ENCODE measurements around the gene RBBP5.

The RBBP5 gene

GRCh38 chr1:205041998-205042910, 79.5 kb downstream of the RBBP5 start:
- H3K27ac ChIP-seq (ENCODE audit: low read depth, low read length): no peak overlapping the region
- H3K4me3 ChIP-seq (ENCODE audit: low read depth in 1 of 5, low read length in 5 of 5): no peak overlapping the region
- H3K36me3 ChIP-seq (ENCODE audit: control insufficient read depth in 5 of 5, insufficient read depth in 5 of 5, low read length in 5 of 5): no peaks in the 10 kb centered on the region
- H3K9ac ChIP-seq (ENCODE audit: low read length in 5 of 5): no peak overlapping the region
- H3K4me1 ChIP-seq (ENCODE audit: control insufficient read depth in 5 of 5, insufficient read depth in 5 of 5, low read length in 5 of 5): peaks cover 0 to 5% (median 0%) of the 10 kb centered on the region in 5 donors
- peaks cover 16 to 52% (median 37%) of the 10 kb centered on the region in 5 donors for H3K27me3 ChIP-seq (ENCODE audit: control insufficient read depth in 5 of 5, insufficient read depth in 4 of 5, low read length in 5 of 5)
- H3K9me3 ChIP-seq (ENCODE audit: control insufficient read depth in 5 of 5, low read length in 5 of 5): no peaks in the 10 kb centered on the region

- Histone ChIP-seq H3K4me3 (ENCODE audit: low read depth in 1 of 5, low read length in 5 of 5) (no peak overlapping the region), H3K9ac (ENCODE audit: low read length in 5 of 5) (no peak overlapping the region), H3K9me3 (ENCODE audit: control insufficient read depth in 5 of 5, low read length in 5 of 5) (no peaks in the 10 kb centered on the region), H3K36me3 (ENCODE audit: control insufficient read depth in 5 of 5, insufficient read depth in 5 of 5, low read length in 5 of 5) (no peaks in the 10 kb centered on the region), H3K27me3 (ENCODE audit: control insufficient read depth in 5 of 5, insufficient read depth in 4 of 5, low read length in 5 of 5) (peaks cover 16 to 44% (median 34%) of the 10 kb centered on the region in 5 donors), H3K4me1 (ENCODE audit: control insufficient read depth in 5 of 5, insufficient read depth in 5 of 5, low read length in 5 of 5) (peaks cover 0 to 5% (median 0%) of the 10 kb centered on the region in 5 donors), H3K27ac (ENCODE audit: low read depth, low read length) (no peak overlapping the region)
Observed at GRCh38 chr1:205041001-205041715, 80.6 kb downstream of the RBBP5 start.

- no peak overlapping the region for H3K4me3 ChIP-seq (ENCODE audit: low read depth in 1 of 5, low read length in 5 of 5)
- H3K27ac ChIP-seq (ENCODE audit: low read depth, low read length): no peak overlapping the region
- no peak overlapping the region for H3K9ac ChIP-seq (ENCODE audit: low read length in 5 of 5)
Observed at GRCh38 chr1:205038132-205038786, 83.5 kb downstream of the RBBP5 start.

GRCh38 chr1:205037539-205037938, 84.2 kb downstream of the RBBP5 start:
- H3K9me3 ChIP-seq (ENCODE audit: control insufficient read depth in 5 of 5, low read length in 5 of 5): no peaks in the 10 kb centered on the region
- peaks cover 6 to 17% (median 11%) of the 10 kb centered on the region in 5 donors for H3K27me3 ChIP-seq (ENCODE audit: control insufficient read depth in 5 of 5, insufficient read depth in 4 of 5, low read length in 5 of 5)
- no peaks in the 10 kb centered on the region for H3K36me3 ChIP-seq (ENCODE audit: control insufficient read depth in 5 of 5, insufficient read depth in 5 of 5, low read length in 5 of 5)
- H3K9ac ChIP-seq (ENCODE audit: low read length in 5 of 5): no peak overlapping the region
- H3K4me3 ChIP-seq (ENCODE audit: low read depth in 1 of 5, low read length in 5 of 5): no peak overlapping the region
- no peaks in the 10 kb centered on the region for H3K4me1 ChIP-seq (ENCODE audit: control insufficient read depth in 5 of 5, insufficient read depth in 5 of 5, low read length in 5 of 5)
- no peak overlapping the region for H3K27ac ChIP-seq (ENCODE audit: low read depth, low read length)

More at GRCh38 chr1:205038132-205038786, 83.5 kb downstream of the RBBP5 start:
- no peaks in the 10 kb centered on the region for H3K36me3 ChIP-seq (ENCODE audit: control insufficient read depth in 5 of 5, insufficient read depth in 5 of 5, low read length in 5 of 5)
- peaks cover 6 to 22% (median 12%) of the 10 kb centered on the region in 5 donors for H3K27me3 ChIP-seq (ENCODE audit: control insufficient read depth in 5 of 5, insufficient read depth in 4 of 5, low read length in 5 of 5)
- no peaks in the 10 kb centered on the region for H3K4me1 ChIP-seq (ENCODE audit: control insufficient read depth in 5 of 5, insufficient read depth in 5 of 5, low read length in 5 of 5)
- H3K9me3 ChIP-seq (ENCODE audit: control insufficient read depth in 5 of 5, low read length in 5 of 5): no peaks in the 10 kb centered on the region
